Measurements from ENCODE around the gene LEFTY1.
"Not testable (repeated sequence)": the region's sequence is repeated elsewhere in the genome, so short reads cannot be mapped to it uniquely, and the experiment has no call there.

Gene LEFTY1

DNA sequence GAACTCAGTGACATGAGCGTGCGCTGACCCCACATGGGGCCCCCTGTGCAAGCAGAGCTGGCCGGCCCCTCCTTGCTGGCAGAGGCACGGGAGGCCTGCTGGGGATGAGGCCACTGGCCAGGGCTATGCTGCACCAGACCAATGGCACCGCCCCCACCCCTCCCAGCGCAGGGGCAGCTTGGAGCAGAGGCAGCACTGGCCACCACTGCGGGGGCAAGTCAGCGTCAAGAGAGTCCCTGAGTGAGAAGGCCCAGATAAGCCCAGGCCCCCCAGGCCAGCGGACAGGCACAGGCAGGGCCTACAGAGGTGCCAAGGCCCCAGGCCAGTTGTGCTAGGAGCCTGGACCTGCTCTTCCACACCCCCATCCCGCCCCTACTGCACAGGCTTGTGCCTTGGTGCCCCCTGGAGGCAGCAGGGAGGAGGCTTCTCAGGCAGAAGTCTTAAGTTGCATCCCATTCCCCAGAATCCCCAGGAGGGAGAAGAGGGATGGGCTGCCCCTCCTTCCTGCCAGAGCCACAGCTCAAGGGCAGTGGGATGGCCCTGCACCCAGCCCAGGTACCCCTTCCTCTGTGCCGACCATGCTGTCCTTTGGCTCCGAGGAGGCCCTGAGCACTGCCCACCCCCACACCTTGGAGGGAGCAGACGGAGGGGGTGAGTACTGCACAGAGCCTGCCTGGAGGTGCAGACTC lies 43.2 kb downstream of the LEFTY1 start:
- DNase-seq, result no peak

DNA sequence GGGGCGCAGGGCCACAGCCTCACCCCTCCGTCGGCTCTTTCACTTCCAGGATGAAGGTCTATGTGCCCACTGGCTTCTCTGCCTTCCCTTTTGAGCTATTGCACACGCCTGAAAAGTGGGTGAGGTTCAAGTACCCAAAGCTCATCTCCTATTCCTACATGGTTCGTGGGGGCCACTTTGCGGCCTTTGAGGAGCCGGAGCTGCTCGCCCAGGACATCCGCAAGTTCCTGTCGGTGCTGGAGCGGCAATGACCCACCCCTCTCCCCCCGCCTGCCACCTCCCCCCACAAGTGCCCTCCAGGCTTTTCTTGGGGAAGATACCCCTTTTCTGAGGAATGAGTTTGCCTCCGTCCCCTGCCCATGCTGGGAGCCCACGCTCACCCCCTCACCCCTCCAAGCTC lies 43.8 kb downstream of the LEFTY1 start:
- no peak for DNase-seq

DNA sequence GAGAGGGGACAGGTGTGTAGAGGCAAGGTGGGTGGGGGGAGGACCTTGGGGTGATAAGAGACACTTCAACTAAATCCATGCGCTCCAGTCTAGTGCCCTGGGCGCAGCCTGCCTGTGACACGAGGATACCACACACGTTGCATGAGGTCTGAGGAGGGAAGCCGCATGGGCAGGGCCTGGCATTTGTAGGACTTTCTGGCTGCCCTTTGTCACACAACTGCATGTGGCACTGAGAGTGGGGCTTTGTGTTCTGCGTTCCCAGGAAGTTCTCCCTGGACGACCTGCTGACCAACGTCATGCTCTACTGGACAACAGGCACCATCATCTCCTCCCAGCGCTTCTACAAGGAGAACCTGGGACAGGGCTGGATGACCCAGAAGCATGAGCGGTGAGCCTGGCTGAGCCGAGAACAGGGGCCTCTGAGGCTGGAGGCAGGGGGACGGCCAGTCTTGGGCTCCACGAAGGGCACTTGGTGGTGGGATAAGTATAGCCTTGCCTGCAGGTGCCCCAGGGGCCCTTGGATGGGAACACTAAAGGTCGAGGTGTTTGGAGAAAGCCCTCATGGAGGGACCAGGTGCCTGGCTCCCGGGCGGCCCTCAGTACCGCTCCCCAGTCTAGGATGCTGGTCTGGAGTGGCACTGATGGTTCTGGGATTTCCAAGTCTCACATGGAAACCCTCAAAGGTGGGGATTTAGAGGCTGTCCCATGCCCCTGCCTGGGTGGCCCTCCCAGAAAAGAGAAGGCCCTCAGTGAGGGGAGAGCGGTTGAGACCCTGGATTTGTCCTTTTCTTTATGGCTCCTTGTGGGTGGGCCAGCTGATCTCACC lies 44.5 kb downstream of the LEFTY1 start:
- no peak for DNase-seq

DNA sequence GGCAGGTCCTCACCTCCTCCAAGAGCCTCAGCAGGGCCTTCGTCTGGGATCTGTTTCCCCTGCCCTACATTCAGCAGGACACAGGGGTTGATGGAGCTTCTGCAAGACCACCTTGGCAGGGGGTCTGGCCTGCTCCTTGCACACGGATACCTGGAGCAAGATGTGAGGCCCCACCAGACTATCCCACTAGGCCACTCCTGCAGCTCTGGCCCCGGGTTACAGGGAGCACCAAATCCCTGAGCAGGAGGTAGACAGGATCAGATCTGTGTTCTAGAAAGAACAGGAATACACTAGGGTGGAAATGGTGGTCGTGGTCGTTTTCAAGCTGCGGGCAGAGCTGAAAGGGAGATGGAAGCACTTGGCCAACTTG lies 45.5 kb downstream of the LEFTY1 start:
- no peak for DNase-seq

DNA sequence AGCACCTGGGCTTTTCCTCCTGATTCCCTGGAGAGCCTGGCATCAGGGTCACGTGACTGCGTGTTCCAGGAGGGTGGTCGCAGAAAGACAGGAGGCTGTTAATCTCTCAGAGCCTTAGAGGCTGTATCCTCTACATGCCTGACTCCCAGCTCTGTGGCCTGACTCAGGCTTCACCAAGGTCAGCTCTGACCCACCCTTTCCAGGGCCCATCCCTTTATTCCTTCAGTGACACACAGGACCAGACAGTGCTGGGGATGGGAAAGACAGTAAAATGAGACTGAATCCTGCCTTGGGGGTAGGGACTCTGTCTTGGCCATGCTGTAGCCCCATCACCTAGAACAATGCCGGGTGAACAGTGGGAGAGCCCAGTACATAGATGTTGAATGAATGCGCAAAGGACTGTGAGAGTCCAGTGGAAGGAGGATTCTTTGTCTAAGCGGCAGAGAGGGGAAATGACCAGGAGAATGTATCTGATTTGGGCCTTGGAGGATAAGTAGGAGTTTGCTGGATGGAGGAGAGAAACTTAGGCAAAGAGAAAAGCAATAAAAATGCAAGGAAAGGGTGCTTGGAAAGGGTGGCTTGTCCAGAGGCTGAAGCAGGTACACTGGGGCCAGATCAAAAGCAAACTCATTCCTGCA lies 46.0 kb downstream of the LEFTY1 start:
- no peak for DNase-seq

DNA sequence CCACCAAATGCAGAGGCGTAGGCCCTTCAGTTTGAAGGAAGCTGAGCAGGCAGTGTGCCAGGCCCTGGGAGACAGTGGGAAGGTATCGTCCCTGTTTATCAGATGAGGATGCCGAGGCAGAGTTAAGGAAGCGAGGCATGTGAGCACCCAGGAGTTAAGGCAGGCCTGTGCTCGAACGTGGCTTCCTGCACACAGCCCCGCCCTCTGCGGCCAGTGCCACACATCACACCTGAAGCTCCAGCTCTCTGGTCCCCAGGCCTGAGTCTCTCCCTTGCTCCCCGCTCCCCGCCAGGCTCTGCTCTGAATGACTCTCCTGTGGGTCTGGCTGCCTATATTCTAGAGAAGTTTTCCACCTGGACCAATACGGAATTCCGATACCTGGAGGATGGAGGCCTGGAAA lies 46.9 kb downstream of the LEFTY1 start:
- DNase-seq, result no peak

DNA sequence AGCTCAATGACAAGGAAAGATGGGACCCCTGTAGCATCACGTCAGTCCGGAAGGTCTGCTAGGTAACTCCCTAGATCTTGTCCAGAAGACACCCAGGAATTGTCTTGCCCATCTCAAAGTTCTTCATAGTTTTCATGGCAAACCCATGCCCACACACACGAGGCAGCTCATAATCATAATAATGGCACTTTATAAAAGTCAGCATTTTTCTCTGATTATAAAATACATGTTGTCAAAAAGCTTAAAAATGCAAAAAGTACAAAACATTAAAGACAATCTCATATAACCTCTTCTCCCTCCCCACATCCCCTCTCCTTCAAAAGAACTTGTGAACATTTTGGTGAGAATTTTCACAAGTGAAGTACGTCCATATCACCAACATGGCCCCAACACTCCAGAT lies 48.2 kb downstream of the LEFTY1 start:
- DNase-seq, result no peak

DNA sequence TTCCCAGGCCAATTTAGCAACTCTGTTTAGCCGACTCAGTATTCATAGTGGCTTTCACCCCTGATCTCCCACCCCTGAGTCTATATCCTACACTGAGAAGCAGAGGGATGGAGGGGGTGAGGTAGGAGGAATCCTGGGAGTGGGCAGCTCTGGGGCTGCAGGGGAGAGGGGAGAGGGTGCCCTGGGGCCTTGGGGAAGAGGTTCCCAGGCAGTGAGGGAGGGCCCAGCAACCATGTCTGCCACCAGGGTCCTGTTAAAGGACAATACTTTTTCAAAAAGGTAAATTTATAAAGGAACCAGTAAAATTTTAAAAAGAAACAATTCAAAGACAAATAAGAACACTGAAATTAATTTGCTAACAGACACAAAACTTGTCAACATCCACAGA lies 48.7 kb downstream of the LEFTY1 start:
- no peak for DNase-seq

DNA sequence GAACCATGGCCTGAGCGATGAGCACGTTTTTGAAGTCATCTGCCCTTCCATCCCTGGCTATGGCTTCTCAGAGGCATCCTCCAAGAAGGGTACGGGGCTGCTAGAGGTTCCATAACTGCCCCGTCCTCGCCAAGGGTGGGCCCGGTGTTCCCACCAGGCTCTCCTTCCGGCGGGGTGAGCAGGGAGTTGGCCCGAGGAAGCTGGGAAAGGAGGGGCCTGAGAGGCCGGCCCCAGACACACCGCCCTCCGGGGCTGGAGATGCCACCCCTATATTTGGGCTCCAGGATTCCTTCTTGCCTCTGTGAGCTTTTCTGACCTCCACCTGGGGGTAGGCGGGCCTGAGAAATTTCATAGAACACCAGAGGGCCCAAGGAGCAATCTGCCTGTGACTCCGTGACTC lies 50.2 kb downstream of the LEFTY1 start:
- DNase-seq, result no peak

DNA sequence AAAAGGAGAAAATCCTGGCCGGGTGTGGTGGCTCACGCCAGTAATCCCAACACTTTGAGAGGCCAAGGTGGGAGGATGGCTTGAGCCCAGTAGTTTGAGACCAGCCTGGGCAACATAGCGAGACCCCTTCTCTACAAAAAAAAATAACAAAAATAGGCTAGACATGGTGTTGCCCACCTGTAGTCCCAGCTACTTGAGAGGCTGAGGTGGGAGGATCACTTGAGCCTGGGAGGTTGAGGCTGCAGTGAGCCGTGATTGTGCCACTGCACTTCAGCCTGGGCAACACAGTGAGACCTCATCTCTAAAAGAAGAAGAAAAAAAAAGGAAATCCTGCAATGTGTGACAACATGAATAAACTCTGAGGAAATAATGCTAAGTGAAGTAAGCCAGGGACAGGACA lies 52.6 kb downstream of the LEFTY1 start:
- DNase-seq, result not testable (repeated sequence)
